ENCODE measurements around the gene CLEC1A.

CLEC1A gene

GRCh38 chr12:10102322-10102721, 3.5 kb upstream of the CLEC1A start:
- no peak for DNase-seq (ENCODE audit: low spot score)
- no peak for TF ChIP-seq CTCF (IDR thresholded peaks at IDR 0.05; ENCODE audit: extremely low read depth, missing control alignments)

- no peak for TF ChIP-seq CTCF (IDR thresholded peaks at IDR 0.05; ENCODE audit: extremely low read depth, missing control alignments)
- no peak for DNase-seq (ENCODE audit: low spot score)
Observed at GRCh38 chr12:10101648-10102220, 2.9 kb upstream of the CLEC1A start.

GRCh38 chr12:10101042-10101579, 2.3 kb upstream of the CLEC1A start:
- no peak for TF ChIP-seq CTCF (IDR thresholded peaks at IDR 0.05; ENCODE audit: extremely low read depth, missing control alignments)
- no peak for DNase-seq (ENCODE audit: low spot score)

GRCh38 chr12:10097521-10097920, 1.3 kb downstream of the CLEC1A start:
- no peak for TF ChIP-seq CTCF (IDR thresholded peaks at IDR 0.05; ENCODE audit: extremely low read depth, missing control alignments)
- no peak for DNase-seq (ENCODE audit: low spot score)

GRCh38 chr12:10095971-10096370, 2.8 kb downstream of the CLEC1A start:
- no peak for DNase-seq (ENCODE audit: low spot score)

GRCh38 chr12:10094646-10095395, 4.0 kb downstream of the CLEC1A start:
- DNase-seq (ENCODE audit: low spot score): no peak
- TF ChIP-seq CTCF (IDR thresholded peaks at IDR 0.05; ENCODE audit: extremely low read depth, missing control alignments): no peak

More at GRCh38 chr12:10095971-10096370, 2.8 kb downstream of the CLEC1A start:
- no peak for TF ChIP-seq CTCF (IDR thresholded peaks at IDR 0.05; ENCODE audit: extremely low read depth, missing control alignments)
